ENCODE data around the gene CSTPP1. TPM values are rescaled to one million over a fixed set of nuclear protein-coding genes. Genes with fewer than 3 reads are reported as not detected.

CSTPP1 gene
- total and polyA plus RNA-seq, 4 donors, result 12.5 to 26.0 (median 20.9) TPM

DNA sequence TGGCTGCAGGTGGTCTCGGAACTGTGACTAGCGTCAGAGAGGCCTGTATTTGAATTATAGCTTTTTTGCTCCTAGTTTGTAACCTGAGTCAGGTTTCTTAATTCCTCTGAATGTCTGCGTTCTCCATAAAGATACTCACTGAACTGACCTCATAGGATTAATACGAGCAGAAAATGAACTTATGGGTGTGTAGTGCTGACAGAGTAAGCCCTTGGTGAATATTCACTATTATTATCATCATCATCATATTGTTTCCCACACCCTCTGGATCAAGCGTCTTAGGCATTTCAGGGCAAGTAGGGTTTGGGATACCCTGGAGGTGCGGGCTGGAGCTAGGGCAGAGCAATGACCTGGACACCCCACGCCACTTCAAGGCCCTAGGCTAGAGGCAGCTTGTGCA is 211.1 kb downstream of the CSTPP1 start:
- H3K36me3 ChIP-seq (ENCODE audit: control insufficient read depth in 1 of 2, insufficient read depth in 2 of 2, low read length in 1 of 2), result no peaks in the 10 kb centered on the region
- WGBS, 2 donors, result 95 to 97% methylated on average over 7 of the region's 7 CpGs
- no peak overlapping the region for H3K27ac ChIP-seq (ENCODE audit: low read depth in 1 of 2, low read length in 2 of 2)
- ATAC-seq (ENCODE audit: low FRiP score) (no peak), DNase-seq (no peak)
- H3K4me1 ChIP-seq (ENCODE audit: control insufficient read depth in 1 of 2, insufficient read depth in 2 of 2, low read length in 2 of 2), result no peaks in the 10 kb centered on the region
- intact Hi-C loops (cut with DNase I), result no loop called here
- no peaks in the 10 kb centered on the region for H3K9me3 ChIP-seq (ENCODE audit: control insufficient read depth, low read length)
- H3K27me3 ChIP-seq (ENCODE audit: control insufficient read depth in 1 of 2, insufficient read depth in 2 of 2, low read length in 1 of 2), result no peaks in the 10 kb centered on the region
- no peak overlapping the region for H3K4me3 ChIP-seq (ENCODE audit: low read length in 2 of 2)

DNA sequence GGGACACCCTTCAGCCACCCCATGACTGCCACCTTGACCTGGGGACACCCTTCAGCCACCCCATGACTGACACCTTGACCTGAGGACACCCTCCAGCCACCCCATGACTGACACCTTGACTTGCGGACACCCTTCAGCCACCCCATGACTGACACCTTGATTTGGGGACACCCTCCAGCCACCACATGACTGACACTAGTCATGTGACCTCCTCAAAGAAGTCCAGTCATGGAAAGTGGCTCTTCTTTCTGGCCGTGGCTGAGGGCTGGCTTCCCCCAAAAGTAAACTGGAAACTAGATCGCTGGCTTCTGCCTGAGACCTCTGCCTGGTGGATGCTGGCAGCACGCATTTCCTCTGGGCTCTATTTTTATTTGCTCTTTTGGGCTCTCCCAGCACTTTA is 211.7 kb downstream of the CSTPP1 start:
- WGBS, 2 donors, result 89 to 91% methylated on average over 4 of the region's 4 CpGs
- Histone ChIP-seq H3K36me3 (ENCODE audit: control insufficient read depth in 1 of 2, insufficient read depth in 2 of 2, low read length in 1 of 2) (no peaks in the 10 kb centered on the region), H3K4me3 (ENCODE audit: low read length in 2 of 2) (no peak overlapping the region), H3K9me3 (ENCODE audit: control insufficient read depth, low read length) (no peaks in the 10 kb centered on the region), H3K4me1 (ENCODE audit: control insufficient read depth in 1 of 2, insufficient read depth in 2 of 2, low read length in 2 of 2) (no peaks in the 10 kb centered on the region), H3K27ac (ENCODE audit: low read depth in 1 of 2, low read length in 2 of 2) (no peak overlapping the region), H3K27me3 (ENCODE audit: control insufficient read depth in 1 of 2, insufficient read depth in 2 of 2, low read length in 1 of 2) (no peaks in the 10 kb centered on the region)
- ATAC-seq (ENCODE audit: low FRiP score) (no peak), DNase-seq (no peak)
- intact Hi-C loops (cut with DNase I), result no loop called here

DNA sequence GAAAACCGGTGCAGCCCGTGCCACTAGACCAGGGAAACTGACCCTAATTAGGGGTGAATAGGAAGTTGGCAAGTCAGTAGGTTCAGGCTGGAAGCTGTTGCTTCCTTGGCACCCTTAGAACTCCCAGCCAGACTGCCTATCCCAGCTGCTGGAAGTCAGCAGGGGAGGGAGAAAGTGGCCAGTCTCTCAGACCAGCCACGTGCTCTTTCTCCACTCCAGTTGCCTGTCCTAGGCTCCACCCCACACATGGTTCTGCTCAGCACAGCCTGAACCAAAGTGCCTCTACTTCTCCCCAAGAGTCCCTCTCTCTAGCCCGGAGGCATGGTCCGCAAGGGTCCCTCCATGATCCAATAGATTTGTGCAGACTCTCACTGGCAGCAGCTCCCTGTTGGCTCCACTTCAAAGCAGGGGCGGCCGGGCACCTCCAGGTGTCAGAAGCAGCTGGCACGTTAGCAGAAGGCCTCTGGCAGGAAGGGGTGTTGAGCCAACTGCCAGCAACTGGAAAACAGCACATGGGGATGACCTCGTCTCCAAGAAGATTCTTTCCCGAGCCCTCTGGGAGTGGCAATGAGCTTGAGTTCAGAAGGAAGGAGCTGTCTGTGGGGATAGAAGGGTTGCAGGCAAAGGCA is 212.5 kb downstream of the CSTPP1 start:
- Histone ChIP-seq H3K9me3 (ENCODE audit: control insufficient read depth, low read length) (no peaks in the 10 kb centered on the region), H3K4me3 (ENCODE audit: low read length in 2 of 2) (no peak overlapping the region), H3K27me3 (ENCODE audit: control insufficient read depth in 1 of 2, insufficient read depth in 2 of 2, low read length in 1 of 2) (no peaks in the 10 kb centered on the region), H3K36me3 (ENCODE audit: control insufficient read depth in 1 of 2, insufficient read depth in 2 of 2, low read length in 1 of 2) (no peaks in the 10 kb centered on the region), H3K27ac (ENCODE audit: low read depth in 1 of 2, low read length in 2 of 2) (no peak overlapping the region), H3K4me1 (ENCODE audit: control insufficient read depth in 1 of 2, insufficient read depth in 2 of 2, low read length in 2 of 2) (no peaks in the 10 kb centered on the region)
- ATAC-seq (ENCODE audit: low FRiP score) (no peak), DNase-seq (peak in 1 of 2 donors; percentile 73)
- 33 to 42% methylated on average over 10 of the region's 10 CpGs for WGBS, 2 donors
- intact Hi-C loops (cut with DNase I), result no loop called here

DNA sequence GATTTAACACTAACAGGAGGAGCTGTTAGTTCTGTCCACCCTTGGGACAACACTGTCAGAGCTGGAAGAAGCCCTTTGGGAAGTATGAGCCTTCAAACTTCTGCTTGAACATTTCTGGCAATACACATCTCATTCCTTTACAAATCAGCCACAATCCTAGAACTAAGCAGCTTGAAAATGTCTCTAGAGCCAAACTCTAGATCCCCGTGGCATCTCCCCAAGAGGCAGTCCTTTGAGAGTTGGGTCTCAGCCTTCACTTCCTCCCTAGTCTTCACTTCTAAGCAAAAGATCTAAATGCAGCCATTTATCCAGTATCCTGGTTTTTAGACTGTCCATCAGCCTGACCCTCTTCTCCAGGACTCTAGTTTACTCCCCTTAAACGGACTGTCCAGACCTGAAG is 213.2 kb downstream of the CSTPP1 start:
- H3K27ac ChIP-seq (ENCODE audit: low read depth in 1 of 2, low read length in 2 of 2), result no peak overlapping the region
- intact Hi-C loops (cut with DNase I), result no loop called here
- 22 to 37% methylated on average over 2 of the region's 2 CpGs for WGBS, 2 donors
- H3K9me3 ChIP-seq (ENCODE audit: control insufficient read depth, low read length), result no peaks in the 10 kb centered on the region
- ATAC-seq (ENCODE audit: low FRiP score) (no peak), DNase-seq (no peak)
- no peaks in the 10 kb centered on the region for H3K27me3 ChIP-seq (ENCODE audit: control insufficient read depth in 1 of 2, insufficient read depth in 2 of 2, low read length in 1 of 2)
- no peaks in the 10 kb centered on the region for H3K36me3 ChIP-seq (ENCODE audit: control insufficient read depth in 1 of 2, insufficient read depth in 2 of 2, low read length in 1 of 2)
- H3K4me3 ChIP-seq (ENCODE audit: low read length in 2 of 2), result no peak overlapping the region
- no peaks in the 10 kb centered on the region for H3K4me1 ChIP-seq (ENCODE audit: control insufficient read depth in 1 of 2, insufficient read depth in 2 of 2, low read length in 2 of 2)

DNA sequence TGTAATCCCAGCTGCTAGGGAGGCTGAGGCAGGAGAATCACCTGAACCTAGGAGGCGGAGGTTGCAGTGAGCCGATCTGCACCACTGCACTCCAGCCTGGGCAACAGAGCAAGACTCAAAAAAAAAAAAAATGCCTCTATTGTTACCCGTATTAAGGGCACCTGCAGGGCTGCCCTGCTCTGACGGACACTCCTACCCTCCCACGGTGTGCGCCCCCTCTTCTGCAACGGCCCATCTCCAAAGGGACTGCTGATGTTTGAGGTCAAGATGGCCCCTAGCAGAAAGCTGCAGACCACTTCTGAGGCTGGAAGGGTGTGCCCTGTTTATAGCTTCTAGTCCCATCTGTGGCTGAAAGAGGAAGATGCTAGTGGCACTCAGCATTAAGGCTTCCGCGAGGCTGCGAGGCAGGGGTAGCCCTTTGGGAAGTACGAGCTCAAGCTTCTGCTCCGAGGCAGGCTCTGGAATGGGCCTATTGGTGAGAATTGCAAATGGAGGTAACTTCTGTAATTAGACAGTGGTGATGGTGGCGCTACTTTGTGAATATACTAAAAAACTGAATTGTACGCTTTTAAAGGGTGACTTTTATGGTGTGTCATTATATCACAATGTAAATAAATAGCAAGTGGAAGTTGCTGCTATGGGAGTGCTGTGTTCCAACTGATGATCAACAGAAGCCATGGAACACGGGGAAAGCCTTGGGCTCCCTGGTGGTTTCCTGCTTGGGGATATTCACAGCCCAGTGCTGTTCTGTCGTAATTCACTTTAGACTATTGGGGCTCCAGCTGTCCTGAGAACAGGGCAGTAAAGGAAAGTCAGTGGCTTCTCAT is 215.8 kb downstream of the CSTPP1 start:
- no peaks in the 10 kb centered on the region for H3K27me3 ChIP-seq (ENCODE audit: control insufficient read depth in 1 of 2, insufficient read depth in 2 of 2, low read length in 1 of 2)
- no peak overlapping the region for H3K4me3 ChIP-seq (ENCODE audit: low read length in 2 of 2)
- H3K4me1 ChIP-seq (ENCODE audit: control insufficient read depth in 1 of 2, insufficient read depth in 2 of 2, low read length in 2 of 2), result no peaks in the 10 kb centered on the region
- WGBS, 2 donors, result 84 to 85% methylated on average over 16 of the region's 16 CpGs
- H3K9me3 ChIP-seq (ENCODE audit: control insufficient read depth, low read length), result no peaks in the 10 kb centered on the region
- no peak overlapping the region for H3K27ac ChIP-seq (ENCODE audit: low read depth in 1 of 2, low read length in 2 of 2)
- intact Hi-C loops (cut with DNase I), result loop anchor here in 1 of 2 donors (2.0 kb wide), 1 partner anchor 264 kb away; no protein-coding TSS in a partner anchor
- no peaks in the 10 kb centered on the region for H3K36me3 ChIP-seq (ENCODE audit: control insufficient read depth in 1 of 2, insufficient read depth in 2 of 2, low read length in 1 of 2)
- DNase-seq (no peak), ATAC-seq (ENCODE audit: low FRiP score) (no peak)

DNA sequence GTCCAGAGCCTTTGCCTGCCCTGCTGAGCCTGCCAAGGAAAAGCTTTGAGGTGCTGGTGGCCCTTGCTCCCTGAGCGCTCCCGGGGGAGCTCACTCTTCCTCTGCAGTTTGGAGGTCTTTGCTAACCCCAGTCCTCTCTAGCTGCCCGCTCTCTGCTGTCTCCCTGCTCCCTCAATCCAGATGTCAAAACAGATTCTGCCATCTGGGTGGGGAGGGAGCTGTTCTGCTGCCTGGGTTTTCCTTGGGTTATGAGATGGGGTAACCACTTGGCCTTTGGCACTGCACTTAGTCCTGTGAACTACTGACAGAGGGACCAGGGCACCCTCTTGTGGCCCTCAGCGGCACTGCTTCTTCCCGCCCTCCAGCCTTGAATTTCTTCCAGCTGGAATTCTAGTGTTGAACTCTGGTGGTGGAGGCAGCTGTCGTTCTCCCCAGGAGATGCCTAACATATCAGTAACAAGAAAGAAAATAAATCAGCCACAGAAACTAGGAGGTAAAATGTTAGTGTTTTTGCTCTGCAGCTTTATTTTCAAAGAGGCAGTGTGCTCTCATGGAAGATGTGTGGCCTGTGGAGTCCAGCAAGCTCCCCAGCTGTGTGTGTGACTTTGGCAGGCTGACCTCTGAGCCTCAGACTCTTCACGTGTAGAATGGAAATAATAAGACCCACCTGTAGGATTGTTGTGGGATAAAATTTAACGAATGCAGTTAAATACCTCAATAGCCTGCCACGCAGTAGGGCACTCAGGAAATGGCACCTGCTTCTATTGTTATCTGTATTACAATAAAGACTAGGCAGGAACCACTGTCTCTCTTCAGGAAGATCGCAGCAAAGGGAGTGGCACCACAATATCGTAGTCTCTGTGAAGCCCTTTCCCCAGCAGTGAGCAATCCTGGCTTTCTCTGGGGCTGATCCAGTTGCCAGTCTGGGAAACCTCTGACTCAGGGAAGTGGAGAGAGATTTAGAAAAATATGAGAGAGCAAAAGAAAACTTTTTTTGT is 216.7 kb downstream of the CSTPP1 start:
- no peak overlapping the region for H3K4me3 ChIP-seq (ENCODE audit: low read length in 2 of 2)
- no peaks in the 10 kb centered on the region for H3K36me3 ChIP-seq (ENCODE audit: control insufficient read depth in 1 of 2, insufficient read depth in 2 of 2, low read length in 1 of 2)
- peak; percentile 78 to 88 for DNase-seq
- no peaks in the 10 kb centered on the region for H3K4me1 ChIP-seq (ENCODE audit: control insufficient read depth in 1 of 2, insufficient read depth in 2 of 2, low read length in 2 of 2)
- peak; percentile 88 for ATAC-seq (ENCODE audit: low FRiP score)
- H3K27me3 ChIP-seq (ENCODE audit: control insufficient read depth in 1 of 2, insufficient read depth in 2 of 2, low read length in 1 of 2), result no peaks in the 10 kb centered on the region
- intact Hi-C loops (cut with DNase I), result loop anchor here in 1 of 2 donors (2.0 kb wide), 1 partner anchor 264 kb away; no protein-coding TSS in a partner anchor
- H3K9me3 ChIP-seq (ENCODE audit: control insufficient read depth, low read length), result no peaks in the 10 kb centered on the region
- 38% methylated on average over 11 of the region's 11 CpGs for WGBS, 2 donors
- H3K27ac ChIP-seq (ENCODE audit: low read depth in 1 of 2, low read length in 2 of 2), result no peak overlapping the region

DNA sequence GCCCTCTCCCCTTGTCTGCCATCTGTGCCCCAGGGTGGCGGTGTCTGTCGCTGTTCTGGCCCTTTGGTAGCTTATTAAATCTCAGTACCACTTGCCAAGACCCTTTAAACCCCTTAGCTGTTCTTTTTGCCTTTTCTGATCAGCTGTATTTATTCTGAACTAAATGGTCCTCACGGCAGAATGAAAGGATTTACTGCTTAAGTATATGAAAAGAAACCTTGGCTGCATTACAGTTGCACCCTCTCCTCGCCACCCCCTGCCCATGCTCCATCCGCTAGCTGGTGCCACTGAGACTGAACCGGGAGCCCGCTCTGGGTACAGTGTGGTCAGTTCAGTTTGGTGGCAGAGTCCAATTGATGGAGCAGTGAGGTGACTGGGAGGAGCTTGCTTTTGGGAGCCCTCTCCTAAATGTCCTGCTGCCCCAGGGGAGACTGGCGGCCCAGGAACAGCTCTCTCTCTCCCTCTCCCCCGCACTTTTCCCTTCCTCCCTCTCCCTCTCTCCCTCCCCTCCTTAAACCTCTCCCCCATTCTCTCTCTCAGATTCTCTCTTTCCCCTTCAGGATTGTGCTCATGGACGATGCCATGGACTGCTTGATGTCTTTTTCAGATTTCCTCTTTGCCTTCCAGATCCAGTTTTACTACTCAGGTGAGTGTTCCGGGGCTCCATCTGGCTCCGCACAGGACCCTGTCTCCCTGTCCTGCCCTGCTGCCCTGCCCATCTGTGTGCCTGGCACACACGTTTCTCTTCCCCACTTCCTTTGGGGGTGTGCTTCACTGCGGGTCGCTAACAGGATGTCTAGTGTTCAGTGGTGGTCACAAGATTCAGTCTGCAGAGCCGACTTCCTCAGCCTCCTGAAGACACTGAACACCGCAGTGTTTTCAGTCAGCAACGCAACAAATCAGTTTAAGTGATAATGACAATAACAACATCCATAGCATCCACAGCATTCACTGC is 218.3 kb downstream of the CSTPP1 start:
- H3K4me1 ChIP-seq (ENCODE audit: control insufficient read depth in 1 of 2, insufficient read depth in 2 of 2, low read length in 2 of 2), result no peaks in the 10 kb centered on the region
- H3K9me3 ChIP-seq (ENCODE audit: control insufficient read depth, low read length), result no peaks in the 10 kb centered on the region
- no peaks in the 10 kb centered on the region for H3K27me3 ChIP-seq (ENCODE audit: control insufficient read depth in 1 of 2, insufficient read depth in 2 of 2, low read length in 1 of 2)
- intact Hi-C loops (cut with DNase I), result loop anchor here in 1 of 2 donors (5.0 kb wide), 1 partner anchor 268 kb away; no protein-coding TSS in a partner anchor
- H3K4me3 ChIP-seq (ENCODE audit: low read length in 2 of 2), result no peak overlapping the region
- H3K36me3 ChIP-seq (ENCODE audit: control insufficient read depth in 1 of 2, insufficient read depth in 2 of 2, low read length in 1 of 2), result no peaks in the 10 kb centered on the region
- WGBS, 2 donors, result 76 to 81% methylated on average over 18 of the region's 18 CpGs
- DNase-seq (peak in 1 of 2 donors; percentile 48), ATAC-seq (ENCODE audit: low FRiP score) (no peak)
- no peak overlapping the region for H3K27ac ChIP-seq (ENCODE audit: low read depth in 1 of 2, low read length in 2 of 2)

Data from aorta (tissue), 5 donors.